Right atrium auricular region (tissue), 2 donors: ENCODE results near the gene DIRAS3. TPM values are rescaled to one million over a fixed set of nuclear protein-coding genes. Genes with fewer than 3 reads are reported as not detected.

ENCODE experiments used
- DNase-seq: peaks from one replicate; pipeline ENCODE4 v3.0.0-alpha.2; 2019; ENCODE audit warnings: low spot score
- H3K27ac ChIP-seq, 2 donors: fragments of 200-600 bp; sonication (generic); 1 replicate in 1 of 2; 2 replicates in 1 of 2; pipeline ENCODE4 v1.5.1; 2016 to 2019
- H3K27me3 ChIP-seq, 2 donors: fragments of 200-600 bp; sonication (generic); one replicate each; pipeline versions ENCODE4 v1.5.1 to v1.6.0; 2017 to 2019
- H3K36me3 ChIP-seq: fragments of 200-600 bp; sonication (generic); one replicate; pipeline ENCODE4 v1.5.1; 2016
- H3K4me1 ChIP-seq, 2 donors: fragments of 200-600 bp; sonication (generic); one replicate each; pipeline versions ENCODE4 v1.5.1 to v1.6.0; 2017 to 2019
- H3K4me3 ChIP-seq, 2 donors: fragments of 200-600 bp; sonication (generic); 1 replicate in 1 of 2; 2 replicates in 1 of 2; pipeline ENCODE4 v1.5.1; 2017 to 2019; ENCODE audit warnings: mild to moderate bottlenecking in 1 of 2, moderate library complexity in 1 of 2
- H3K9me3 ChIP-seq, 2 donors: fragments of 200-600 bp; sonication (generic); one replicate each; pipeline ENCODE4 v1.5.1; 2019
- total RNA-seq, 2 donors: library from RNA; depleted of rRNA; stranded (reverse); fragments of >200 nt; gene quantifications; one replicate each; pipeline ENCODE4 v1.1.0, GENCODE V29; 2016
- TF ChIP-seq, protein P1 (sequence below), 2 donors: fragments of 200-600 bp; sonication (generic); IDR thresholded peaks; one replicate each; pipeline ENCODE4 v1.5.1; 2019; ENCODE audit warnings: antibody characterized with exemption in 2 of 2

DIRAS3 gene
- total RNA-seq, 2 donors from 2014 or later = 0.96 to 7.3 TPM

DNA sequence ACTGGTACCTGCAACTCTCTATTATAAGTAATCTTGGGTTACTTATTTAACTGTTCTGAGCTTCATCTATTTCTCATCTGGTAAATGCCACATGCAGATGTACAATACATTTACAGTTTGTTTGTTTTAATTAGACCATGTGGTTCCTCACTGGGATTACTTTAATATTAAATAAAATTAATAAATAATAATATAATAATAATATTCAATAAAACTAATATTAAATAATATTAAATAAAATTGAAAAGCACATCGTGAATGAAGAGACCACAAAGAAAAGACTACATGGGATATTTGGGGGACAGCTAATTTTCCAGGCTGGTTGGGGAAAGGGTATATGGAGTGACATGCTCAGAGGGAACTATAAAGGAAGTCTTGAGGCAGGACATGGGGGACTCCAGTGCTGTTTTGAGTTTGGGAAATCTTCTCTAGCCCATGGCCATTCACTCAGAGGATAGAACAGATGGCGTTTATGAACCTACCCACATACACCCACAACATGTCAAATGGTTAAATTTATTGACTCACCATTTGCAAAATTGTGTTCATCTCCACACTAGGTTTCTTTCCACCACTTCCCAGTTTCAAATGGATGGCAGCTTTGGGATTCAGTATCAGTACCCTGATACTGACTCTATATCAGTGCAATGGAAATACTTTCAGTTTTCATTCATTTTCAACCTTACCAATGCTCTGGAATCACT lies 25.6 kb downstream of the DIRAS3 start:
- H3K36me3 ChIP-seq = no peaks in the 10 kb centered on the region
- no peaks in the 10 kb centered on the region for H3K4me1 ChIP-seq
- H3K27ac ChIP-seq = no peak overlapping the region
- TF ChIP-seq, protein P1, sequence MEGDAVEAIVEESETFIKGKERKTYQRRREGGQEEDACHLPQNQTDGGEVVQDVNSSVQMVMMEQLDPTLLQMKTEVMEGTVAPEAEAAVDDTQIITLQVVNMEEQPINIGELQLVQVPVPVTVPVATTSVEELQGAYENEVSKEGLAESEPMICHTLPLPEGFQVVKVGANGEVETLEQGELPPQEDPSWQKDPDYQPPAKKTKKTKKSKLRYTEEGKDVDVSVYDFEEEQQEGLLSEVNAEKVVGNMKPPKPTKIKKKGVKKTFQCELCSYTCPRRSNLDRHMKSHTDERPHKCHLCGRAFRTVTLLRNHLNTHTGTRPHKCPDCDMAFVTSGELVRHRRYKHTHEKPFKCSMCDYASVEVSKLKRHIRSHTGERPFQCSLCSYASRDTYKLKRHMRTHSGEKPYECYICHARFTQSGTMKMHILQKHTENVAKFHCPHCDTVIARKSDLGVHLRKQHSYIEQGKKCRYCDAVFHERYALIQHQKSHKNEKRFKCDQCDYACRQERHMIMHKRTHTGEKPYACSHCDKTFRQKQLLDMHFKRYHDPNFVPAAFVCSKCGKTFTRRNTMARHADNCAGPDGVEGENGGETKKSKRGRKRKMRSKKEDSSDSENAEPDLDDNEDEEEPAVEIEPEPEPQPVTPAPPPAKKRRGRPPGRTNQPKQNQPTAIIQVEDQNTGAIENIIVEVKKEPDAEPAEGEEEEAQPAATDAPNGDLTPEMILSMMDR (IDR thresholded peaks at IDR 0.05) = no peak
- no peaks in the 10 kb centered on the region for H3K9me3 ChIP-seq
- H3K4me3 ChIP-seq = no peak overlapping the region
- no peaks in the 10 kb centered on the region for H3K27me3 ChIP-seq
- no peak for DNase-seq

DNA sequence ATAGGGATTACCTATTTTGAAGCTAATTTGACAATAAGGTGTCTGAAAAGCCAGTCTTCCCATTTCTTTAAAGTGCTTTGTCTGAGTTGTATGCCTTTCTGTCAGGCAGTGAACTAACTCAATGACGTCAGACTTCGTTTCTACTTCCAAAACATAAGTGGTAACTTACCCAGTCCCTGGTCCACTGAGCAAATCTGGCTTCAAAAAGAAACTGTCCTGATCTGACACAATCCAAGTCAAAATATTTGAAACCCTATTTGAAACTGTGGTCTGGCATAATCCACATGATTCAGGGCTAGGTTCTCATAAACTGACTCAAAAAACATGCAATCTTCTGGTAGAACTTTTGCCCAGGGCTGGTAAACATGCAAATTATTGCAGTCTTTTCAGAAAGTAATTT lies 34.0 kb downstream of the DIRAS3 start:
- TF ChIP-seq, protein P1 (IDR thresholded peaks at IDR 0.05) = no peak
- no peak overlapping the region for H3K4me3 ChIP-seq
- no peaks in the 10 kb centered on the region for H3K36me3 ChIP-seq
- no peaks in the 10 kb centered on the region for H3K4me1 ChIP-seq
- no peak overlapping the region for H3K27ac ChIP-seq
- no peaks in the 10 kb centered on the region for H3K27me3 ChIP-seq
- H3K9me3 ChIP-seq = no peaks in the 10 kb centered on the region
- no peak for DNase-seq

GRCh38 chr1:68015971-68016370 lies 34.5 kb downstream of the DIRAS3 start:
- H3K36me3 ChIP-seq = no peaks in the 10 kb centered on the region
- DNase-seq = no peak
- TF ChIP-seq, protein P1 (IDR thresholded peaks at IDR 0.05) = no peak
- no peak overlapping the region for H3K27ac ChIP-seq
- H3K27me3 ChIP-seq = no peaks in the 10 kb centered on the region
- H3K9me3 ChIP-seq = no peaks in the 10 kb centered on the region
- no peak overlapping the region for H3K4me3 ChIP-seq
- H3K4me1 ChIP-seq = no peaks in the 10 kb centered on the region

DNA sequence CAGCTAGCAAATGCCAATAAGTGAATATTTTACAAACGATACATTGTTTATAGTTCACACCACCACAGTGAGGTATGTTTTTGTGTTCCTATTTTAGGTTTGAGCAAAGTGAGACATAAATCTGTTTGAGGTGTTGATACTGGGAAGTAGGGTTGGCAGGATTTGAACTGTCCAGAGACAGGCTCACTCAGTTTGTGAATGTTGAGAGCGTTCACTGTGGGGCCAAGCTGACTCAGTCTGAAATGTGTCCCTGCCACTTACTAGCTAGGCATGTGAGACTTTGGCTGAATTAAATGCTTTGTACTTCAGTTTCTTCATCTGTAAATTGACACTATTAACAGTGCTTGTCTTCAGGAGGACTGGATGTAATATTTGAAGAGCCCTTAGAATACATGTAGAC lies 35.1 kb downstream of the DIRAS3 start:
- no peak overlapping the region for H3K27ac ChIP-seq
- DNase-seq = no peak
- H3K36me3 ChIP-seq = no peaks in the 10 kb centered on the region
- no peaks in the 10 kb centered on the region for H3K4me1 ChIP-seq
- TF ChIP-seq, protein P1 (IDR thresholded peaks at IDR 0.05) = no peak
- no peaks in the 10 kb centered on the region for H3K27me3 ChIP-seq
- no peak overlapping the region for H3K4me3 ChIP-seq
- H3K9me3 ChIP-seq = no peaks in the 10 kb centered on the region

GRCh38 chr1:68013351-68013750 lies 37.1 kb downstream of the DIRAS3 start:
- Histone ChIP-seq H3K4me3 (no peak overlapping the region), H3K27ac (no peak overlapping the region), H3K9me3 (no peaks in the 10 kb centered on the region), H3K4me1 (no peaks in the 10 kb centered on the region), H3K36me3 (no peaks in the 10 kb centered on the region), H3K27me3 (no peaks in the 10 kb centered on the region)
- TF ChIP-seq, protein P1 (IDR thresholded peaks at IDR 0.05) = no peak
- no peak for DNase-seq
